NB4 (cell line): ENCODE data around the gene UBAC2.

ENCODE experiments used
- CTCF ChIP-seq: IDR thresholded peaks from one replicate; pipeline ENCODE4 v1.5.1; 2012; ENCODE audit warnings: low read depth, low read length
- MAX ChIP-seq: IDR thresholded peaks from 2 replicates; pipeline ENCODE4 v1.6.1; 2011; ENCODE audit warnings: low read depth, low read length
- POLR2A ChIP-seq: IDR thresholded peaks from 2 replicates; pipeline ENCODE4 v1.6.1; 2011; ENCODE audit warnings: mild to moderate bottlenecking; ENCODE audit not compliant: insufficient read length; ENCODE audit errors: extremely low read depth

DNA sequence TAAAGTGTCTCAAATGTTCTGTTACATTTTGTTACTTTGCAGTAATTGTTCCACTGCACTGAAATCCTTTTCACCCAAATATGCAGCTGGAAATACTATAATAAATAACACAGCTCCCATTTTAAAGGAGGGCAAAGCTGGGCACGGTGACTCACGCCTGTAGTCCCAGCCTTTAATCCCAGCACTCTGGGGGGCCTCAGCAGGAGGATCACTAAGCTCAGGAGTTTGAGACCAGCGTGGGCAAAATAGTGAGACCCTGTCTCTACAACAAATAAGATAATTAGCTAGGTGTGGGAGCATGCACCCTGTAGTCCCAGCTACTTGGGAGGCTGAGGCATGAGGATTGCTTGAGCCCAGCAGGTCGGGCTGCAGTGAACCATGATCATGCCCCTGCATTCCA is 7.5 kb upstream of the UBAC2 start:
- no peak for TF ChIP-seq CTCF
- TF ChIP-seq POLR2A, result no peak
- no peak for TF ChIP-seq MAX
